ENCODE data around the gene C6orf89. TPM values are rescaled to one million over a fixed set of nuclear protein-coding genes. Genes with fewer than 3 reads are reported as not detected.

C6orf89 gene
- total RNA-seq, 1 donor from 2014 or later, result 57.9 TPM

- Histone ChIP-seq H3K27ac (peak overlapping the region; percentile 42), H3K4me1 (peaks cover 14% of the 10 kb centered on the region), H3K9me3 (no peaks in the 10 kb centered on the region), H3K4me3 (no peak overlapping the region), H3K36me3 (peaks cover 60% of the 10 kb centered on the region), H3K27me3 (no peaks in the 10 kb centered on the region)
- intact Hi-C loops (cut with DNase I), result no loop called here
- DNase-seq (no peak), ATAC-seq (peak; percentile 26)
- TF ChIP-seq CTCF (IDR thresholded peaks at IDR 0.05), result no peak
Measured at GRCh38 chr6:36967301-36967700, 81.5 kb downstream of the C6orf89 start.

- TF ChIP-seq CTCF (IDR thresholded peaks at IDR 0.05), result no peak
- H3K4me1 ChIP-seq, result peaks cover 14% of the 10 kb centered on the region
- no peaks in the 10 kb centered on the region for H3K9me3 ChIP-seq
- H3K27me3 ChIP-seq, result no peaks in the 10 kb centered on the region
- peak overlapping the region; percentile 42 for H3K27ac ChIP-seq
- DNase-seq (no peak), ATAC-seq (no peak)
- intact Hi-C loops (cut with DNase I), result no loop called here
- H3K4me3 ChIP-seq, result no peak overlapping the region
- H3K36me3 ChIP-seq, result peaks cover 65% of the 10 kb centered on the region
Measured at GRCh38 chr6:36967757-36968156, 82.0 kb downstream of the C6orf89 start.

GRCh38 chr6:36968266-36968977 lies 82.7 kb downstream of the C6orf89 start:
- DNase-seq, result no peak
- intact Hi-C loops (cut with DNase I), result no loop called here
- H3K27ac ChIP-seq, result peak overlapping the region; percentile 30
- peaks cover 14% of the 10 kb centered on the region for H3K4me1 ChIP-seq
- TF ChIP-seq CTCF (IDR thresholded peaks at IDR 0.05), result no peak
- H3K36me3 ChIP-seq, result peaks cover 72% of the 10 kb centered on the region
- no peak for ATAC-seq
- no peak overlapping the region for H3K4me3 ChIP-seq
- H3K27me3 ChIP-seq, result no peaks in the 10 kb centered on the region
- no peaks in the 10 kb centered on the region for H3K9me3 ChIP-seq

GRCh38 chr6:36969240-36969691 lies 83.5 kb downstream of the C6orf89 start:
- no peaks in the 10 kb centered on the region for H3K9me3 ChIP-seq
- intact Hi-C loops (cut with DNase I), result no loop called here
- DNase-seq, result peak; percentile 88
- no peak overlapping the region for H3K4me3 ChIP-seq
- H3K27ac ChIP-seq, result peak overlapping the region; percentile 65
- peaks cover 80% of the 10 kb centered on the region for H3K36me3 ChIP-seq
- ATAC-seq, result peak; percentile 88
- H3K4me1 ChIP-seq, result peaks cover 5% of the 10 kb centered on the region
- H3K27me3 ChIP-seq, result no peaks in the 10 kb centered on the region
- TF ChIP-seq CTCF (IDR thresholded peaks at IDR 0.05), result no peak

GRCh38 chr6:36969988-36970891 lies 84.5 kb downstream of the C6orf89 start:
- Histone ChIP-seq H3K36me3 (peaks cover 90% of the 10 kb centered on the region), H3K27ac (peak overlapping the region; percentile 65), H3K4me1 (peaks cover 5% of the 10 kb centered on the region), H3K9me3 (no peaks in the 10 kb centered on the region), H3K4me3 (no peak overlapping the region), H3K27me3 (no peaks in the 10 kb centered on the region)
- peak; percentile 13 for ATAC-seq
- no peak for TF ChIP-seq CTCF (IDR thresholded peaks at IDR 0.05)
- intact Hi-C loops (cut with DNase I), result no loop called here
- no peak for DNase-seq

Data from upper lobe of right lung (tissue), 1 donor.